Stromal cell of bone marrow (primary cell): ENCODE data around the gene PTPRA.
A peak's percentile ranks its signal among the peaks of the same experiment; 100 is the strongest.
"Not testable (repeated sequence)": the region's sequence is repeated elsewhere in the genome, so short reads cannot be mapped to it uniquely, and the experiment has no call there.

ENCODE experiments used
- DNase-seq: peaks from one replicate; pipeline ENCODE4 v3.0.0-alpha.2; 2012; ENCODE audit warnings: low read depth

Gene PTPRA

DNA sequence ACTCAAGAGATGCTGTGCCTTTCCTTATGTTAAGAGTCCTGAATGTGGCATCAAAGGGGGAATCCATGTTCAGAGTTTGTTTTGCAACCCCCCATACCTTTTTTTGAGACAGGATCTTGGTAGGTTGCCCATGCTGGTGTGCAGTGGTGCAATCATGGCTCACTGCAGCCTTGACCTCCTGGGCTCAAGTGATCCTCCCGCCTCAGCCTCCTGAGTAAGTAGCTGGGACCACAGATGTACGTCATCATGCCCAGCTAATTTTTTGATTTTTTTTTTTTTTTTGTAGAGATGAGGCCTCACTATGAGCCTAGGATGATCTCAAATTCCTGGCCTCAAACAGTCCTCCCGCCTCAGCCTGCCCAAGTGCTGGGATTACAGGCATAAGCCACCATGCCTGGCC, 16.5 kb downstream of the PTPRA start:
- no peak for DNase-seq

- DNase-seq: no peak
These were observed 17.5 kb downstream of the PTPRA start for GRCh38 chr20:2890742-2891141.

DNA sequence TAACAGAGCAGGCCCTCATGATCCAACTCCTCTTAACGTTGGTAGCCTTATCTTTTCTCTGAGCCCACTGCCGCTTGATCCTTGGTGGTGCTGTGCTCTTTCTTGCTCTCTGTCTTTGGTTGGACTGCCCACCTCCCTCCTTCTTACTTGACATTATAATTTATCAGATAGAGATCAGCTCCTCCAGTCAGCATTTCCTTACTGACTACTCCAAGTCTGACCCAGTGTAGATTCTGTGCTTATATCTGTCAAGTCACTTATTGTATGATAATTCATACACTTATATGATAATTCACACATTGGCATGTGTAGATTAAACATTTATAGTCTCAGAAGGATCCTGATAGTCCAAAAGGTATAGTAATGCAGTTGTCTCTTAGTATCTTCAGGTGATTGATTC, 18.1 kb downstream of the PTPRA start:
- no peak for DNase-seq

DNA sequence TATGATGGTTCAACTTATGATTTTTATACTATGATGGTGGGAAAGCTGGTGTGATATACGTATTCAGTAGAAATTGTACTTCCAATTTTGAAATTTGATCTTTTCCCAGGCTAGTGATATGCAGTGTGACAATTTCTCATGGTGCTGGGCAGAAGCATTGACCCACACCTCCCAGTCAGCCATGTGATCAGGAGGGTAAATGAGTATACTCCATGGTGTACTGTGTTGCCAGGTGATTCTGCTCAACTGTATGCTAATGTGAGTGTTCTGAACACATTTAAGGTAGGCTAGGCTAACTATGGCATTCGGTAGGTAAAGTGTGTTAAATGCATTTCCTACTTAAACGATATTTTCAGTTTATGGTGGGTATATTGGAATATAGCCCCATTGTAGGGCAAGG, 19.1 kb downstream of the PTPRA start:
- DNase-seq: no peak

GRCh38 chr20:2894221-2894620, 20.9 kb downstream of the PTPRA start:
- DNase-seq: no peak

DNA sequence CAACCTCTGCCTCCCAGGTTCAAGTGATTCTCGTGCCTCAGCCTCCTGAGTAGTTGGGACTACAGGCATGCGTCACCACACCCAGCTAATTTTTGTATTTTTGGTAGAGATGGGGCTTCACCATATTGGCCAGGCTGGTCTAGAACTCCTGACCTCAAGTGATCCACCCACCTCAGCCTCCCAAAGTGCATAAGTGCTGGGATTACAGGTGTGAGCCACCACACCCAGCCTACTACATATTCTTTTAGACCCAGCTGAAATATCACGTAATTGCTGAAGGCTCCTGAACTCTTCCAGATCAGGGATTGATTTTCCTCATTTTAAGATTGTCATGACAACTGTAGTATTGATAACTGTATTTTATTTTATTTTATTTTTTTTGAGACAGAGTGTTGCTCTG, 21.9 kb downstream of the PTPRA start:
- DNase-seq: not testable (repeated sequence)

- DNase-seq: no peak
These were observed 26.0 kb downstream of the PTPRA start for GRCh38 chr20:2899243-2899642.

GRCh38 chr20:2900845-2901592, 27.7 kb downstream of the PTPRA start:
- DNase-seq: no peak

- peak; percentile 9 for DNase-seq
These were observed 29.0 kb downstream of the PTPRA start for GRCh38 chr20:2902291-2902690.

GRCh38 chr20:2902818-2903217, 29.5 kb downstream of the PTPRA start:
- no peak for DNase-seq

DNA sequence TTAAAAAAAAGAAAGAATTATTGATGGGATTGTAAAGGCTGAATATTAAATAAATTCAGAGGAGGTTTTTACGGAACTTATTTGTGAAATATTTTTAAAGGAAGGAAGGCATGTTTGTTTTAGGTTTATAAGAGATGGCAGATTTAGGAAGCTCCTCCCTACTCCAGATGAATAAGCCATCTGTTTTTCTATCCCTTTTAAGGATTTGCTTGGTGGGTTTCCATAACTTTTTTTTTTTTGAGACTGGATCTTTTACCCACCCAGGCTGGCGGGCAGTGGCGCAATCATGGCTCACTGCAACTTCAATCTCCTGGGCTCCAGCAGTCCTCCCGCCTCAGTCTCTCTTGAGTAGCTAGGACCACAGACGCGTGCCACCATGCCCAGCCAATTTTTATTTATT, 30.4 kb downstream of the PTPRA start:
- DNase-seq: no peak

DNA sequence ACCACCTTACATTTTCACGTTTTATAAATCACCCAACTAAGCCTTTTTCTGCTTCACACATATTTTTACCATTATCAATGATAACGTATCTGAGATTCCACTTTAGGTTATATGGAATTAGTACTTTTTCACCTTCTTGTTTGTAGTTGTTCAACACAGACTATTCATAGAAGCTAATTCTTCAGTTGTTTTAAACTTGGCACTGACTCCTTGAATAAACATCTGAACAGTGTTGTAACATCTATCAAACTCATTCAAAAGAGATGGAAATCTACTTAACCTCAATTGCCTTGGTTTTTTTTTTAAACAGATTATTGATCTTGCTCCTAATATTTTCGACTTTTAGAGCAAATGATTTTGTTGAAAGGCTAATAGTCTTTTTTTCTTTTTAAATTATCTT, 34.2 kb downstream of the PTPRA start:
- peak; percentile 2 for DNase-seq

- no peak for DNase-seq
These were observed 36.7 kb downstream of the PTPRA start for GRCh38 chr20:2909953-2910352.

GRCh38 chr20:2911200-2911599, 37.9 kb downstream of the PTPRA start:
- no peak for DNase-seq

- DNase-seq: no peak
These were observed 40.9 kb downstream of the PTPRA start for GRCh38 chr20:2914160-2914559.

- DNase-seq: no peak
These were observed 44.0 kb downstream of the PTPRA start for GRCh38 chr20:2917266-2917665.

- DNase-seq: no peak
These were observed 45.1 kb downstream of the PTPRA start for GRCh38 chr20:2918096-2919049.

- no peak for DNase-seq
These were observed 46.4 kb downstream of the PTPRA start for GRCh38 chr20:2919518-2920245.

GRCh38 chr20:2920473-2920872, 47.2 kb downstream of the PTPRA start:
- DNase-seq: no peak

DNA sequence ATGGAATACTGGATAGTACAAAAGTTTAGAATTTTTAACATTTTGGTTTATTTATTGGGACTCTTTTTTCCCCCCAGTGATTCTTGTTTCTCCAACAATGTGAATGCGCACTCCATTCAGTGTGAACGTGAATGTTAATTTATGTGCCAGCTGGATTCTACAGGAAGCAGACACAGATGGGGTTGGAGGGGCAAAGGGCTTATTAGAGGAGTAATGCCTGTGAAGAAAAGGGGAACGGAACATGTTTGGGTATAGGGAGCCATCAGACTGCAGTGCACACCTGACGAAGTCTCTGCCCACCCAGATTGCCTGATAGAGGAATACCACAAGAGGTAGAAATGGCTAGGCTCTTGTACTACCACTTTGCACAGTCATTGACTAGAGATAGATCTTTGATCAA, 48.2 kb downstream of the PTPRA start:
- DNase-seq: no peak

DNA sequence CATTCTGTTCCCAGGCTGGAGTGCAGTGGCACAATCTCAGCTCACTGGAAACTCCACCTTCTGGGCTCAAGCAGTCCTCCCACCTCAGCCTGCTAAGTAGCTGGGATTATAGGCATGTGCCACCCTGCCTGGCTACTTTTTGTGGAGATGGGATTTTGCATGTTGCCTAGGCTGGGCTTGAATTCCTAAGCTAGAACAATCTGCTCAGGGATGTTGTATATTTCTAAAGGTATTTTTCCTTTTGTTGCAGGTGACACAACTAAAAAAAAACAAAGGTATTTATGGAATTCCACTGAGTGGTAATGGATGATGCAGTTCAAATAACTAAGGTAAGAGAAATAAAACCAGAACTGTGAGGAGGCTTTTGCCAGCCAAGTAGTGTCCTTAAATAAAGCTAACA, 49.7 kb downstream of the PTPRA start:
- no peak for DNase-seq

DNA sequence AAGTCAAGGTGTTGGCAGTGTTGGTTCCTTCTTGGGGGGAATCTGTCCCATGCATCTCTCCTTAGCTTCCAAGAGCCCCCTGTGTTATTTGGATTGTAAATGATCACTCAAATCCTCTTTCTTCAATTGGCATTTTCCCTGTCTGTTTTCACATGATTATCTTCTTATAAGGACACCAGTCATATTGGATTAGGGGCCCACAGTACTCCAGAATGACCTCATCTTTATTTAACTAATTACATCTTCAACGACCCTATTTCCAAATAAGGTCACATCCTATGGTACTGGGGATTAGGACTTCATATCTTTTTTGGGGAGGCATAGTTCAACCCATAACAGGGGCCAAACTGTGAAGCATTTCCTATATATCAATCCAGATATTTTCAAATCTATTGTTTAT, 57.3 kb downstream of the PTPRA start:
- no peak for DNase-seq

DNA sequence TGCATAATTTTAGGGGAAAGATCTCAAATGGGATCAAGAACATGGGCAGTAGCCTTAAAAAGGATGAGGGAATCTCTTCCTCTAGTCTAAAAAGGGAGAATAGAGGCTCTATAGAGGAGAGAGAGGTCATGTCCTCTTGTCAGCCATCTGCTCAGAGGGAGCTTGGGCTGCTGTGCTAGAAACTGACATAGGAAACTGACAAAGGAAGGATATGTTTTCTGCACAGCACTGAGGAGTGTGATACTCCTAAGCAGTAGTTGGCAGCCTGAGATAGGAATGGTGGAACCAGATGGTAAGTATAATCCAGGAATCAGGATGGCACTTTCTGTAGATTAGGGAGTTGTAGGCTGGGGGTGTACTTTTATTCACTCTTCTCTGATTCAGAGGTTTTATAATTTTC, 59.2 kb downstream of the PTPRA start:
- no peak for DNase-seq
